LNCAP (cell line): ENCODE results near the gene LAMC2.

ENCODE experiments used
- TF ChIP-seq, protein P1 (sequence below): fragments of 450-650 bp; IDR thresholded peaks from 2 replicates; pipeline ENCODE4 v1.5.1; 2017; ENCODE audit warnings: mild to moderate bottlenecking

LAMC2 gene

DNA sequence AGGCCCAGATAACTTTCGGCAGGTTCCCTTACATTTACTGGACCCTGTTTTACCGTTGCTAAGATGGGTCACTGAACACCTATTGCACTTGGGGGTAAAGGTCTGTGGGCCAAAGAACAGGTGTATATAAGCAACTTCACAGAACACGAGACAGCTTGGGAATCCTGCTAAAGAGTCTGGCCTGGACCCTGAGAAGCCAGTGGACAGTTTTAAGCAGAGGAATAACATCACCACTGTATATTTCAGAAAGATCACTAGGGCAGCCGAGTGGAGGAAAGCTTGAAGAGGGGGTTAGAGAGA lies 54.4 kb downstream of the LAMC2 start:
- TF ChIP-seq, protein P1, sequence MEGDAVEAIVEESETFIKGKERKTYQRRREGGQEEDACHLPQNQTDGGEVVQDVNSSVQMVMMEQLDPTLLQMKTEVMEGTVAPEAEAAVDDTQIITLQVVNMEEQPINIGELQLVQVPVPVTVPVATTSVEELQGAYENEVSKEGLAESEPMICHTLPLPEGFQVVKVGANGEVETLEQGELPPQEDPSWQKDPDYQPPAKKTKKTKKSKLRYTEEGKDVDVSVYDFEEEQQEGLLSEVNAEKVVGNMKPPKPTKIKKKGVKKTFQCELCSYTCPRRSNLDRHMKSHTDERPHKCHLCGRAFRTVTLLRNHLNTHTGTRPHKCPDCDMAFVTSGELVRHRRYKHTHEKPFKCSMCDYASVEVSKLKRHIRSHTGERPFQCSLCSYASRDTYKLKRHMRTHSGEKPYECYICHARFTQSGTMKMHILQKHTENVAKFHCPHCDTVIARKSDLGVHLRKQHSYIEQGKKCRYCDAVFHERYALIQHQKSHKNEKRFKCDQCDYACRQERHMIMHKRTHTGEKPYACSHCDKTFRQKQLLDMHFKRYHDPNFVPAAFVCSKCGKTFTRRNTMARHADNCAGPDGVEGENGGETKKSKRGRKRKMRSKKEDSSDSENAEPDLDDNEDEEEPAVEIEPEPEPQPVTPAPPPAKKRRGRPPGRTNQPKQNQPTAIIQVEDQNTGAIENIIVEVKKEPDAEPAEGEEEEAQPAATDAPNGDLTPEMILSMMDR = no peak

DNA sequence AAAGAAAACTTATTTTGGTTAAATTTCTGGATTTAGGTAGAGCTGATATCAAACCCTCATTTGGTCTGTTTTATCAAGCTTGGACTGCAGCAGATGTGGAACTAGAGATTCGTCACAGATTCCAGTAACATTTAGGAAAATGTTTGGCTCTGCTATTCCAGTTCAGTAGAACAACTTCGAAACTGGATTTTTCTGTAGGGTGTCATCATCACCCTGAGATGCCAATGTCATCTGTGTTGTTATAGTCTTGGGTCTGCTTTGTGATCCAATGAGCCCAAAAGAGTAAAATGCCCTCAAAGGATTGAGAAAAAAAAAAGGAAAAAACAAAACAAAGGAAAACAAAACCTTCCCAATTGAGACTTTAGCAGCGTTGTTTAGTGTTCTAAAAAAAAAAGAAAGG lies 55.4 kb downstream of the LAMC2 start:
- TF ChIP-seq, protein P1 = no peak

DNA sequence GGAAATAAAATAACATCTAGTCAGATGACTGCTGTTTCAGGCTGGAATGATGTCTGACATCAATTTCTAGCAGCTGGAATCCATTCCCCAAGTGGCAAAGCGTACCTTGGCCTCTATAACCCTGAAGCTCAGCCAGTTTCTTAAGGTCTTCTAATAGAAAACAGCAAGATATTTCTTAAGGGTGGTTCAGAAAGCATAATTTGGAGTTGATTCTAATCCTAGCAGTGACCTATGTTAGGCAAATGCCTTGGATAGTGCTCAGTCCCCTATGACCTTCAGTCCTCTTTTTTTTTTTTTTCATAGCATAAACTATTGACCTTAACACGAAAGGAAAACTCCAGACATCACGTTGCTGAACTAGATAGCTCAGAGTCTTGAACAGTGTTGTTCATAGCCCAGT lies 56.5 kb downstream of the LAMC2 start:
- TF ChIP-seq, protein P1 = no peak

DNA sequence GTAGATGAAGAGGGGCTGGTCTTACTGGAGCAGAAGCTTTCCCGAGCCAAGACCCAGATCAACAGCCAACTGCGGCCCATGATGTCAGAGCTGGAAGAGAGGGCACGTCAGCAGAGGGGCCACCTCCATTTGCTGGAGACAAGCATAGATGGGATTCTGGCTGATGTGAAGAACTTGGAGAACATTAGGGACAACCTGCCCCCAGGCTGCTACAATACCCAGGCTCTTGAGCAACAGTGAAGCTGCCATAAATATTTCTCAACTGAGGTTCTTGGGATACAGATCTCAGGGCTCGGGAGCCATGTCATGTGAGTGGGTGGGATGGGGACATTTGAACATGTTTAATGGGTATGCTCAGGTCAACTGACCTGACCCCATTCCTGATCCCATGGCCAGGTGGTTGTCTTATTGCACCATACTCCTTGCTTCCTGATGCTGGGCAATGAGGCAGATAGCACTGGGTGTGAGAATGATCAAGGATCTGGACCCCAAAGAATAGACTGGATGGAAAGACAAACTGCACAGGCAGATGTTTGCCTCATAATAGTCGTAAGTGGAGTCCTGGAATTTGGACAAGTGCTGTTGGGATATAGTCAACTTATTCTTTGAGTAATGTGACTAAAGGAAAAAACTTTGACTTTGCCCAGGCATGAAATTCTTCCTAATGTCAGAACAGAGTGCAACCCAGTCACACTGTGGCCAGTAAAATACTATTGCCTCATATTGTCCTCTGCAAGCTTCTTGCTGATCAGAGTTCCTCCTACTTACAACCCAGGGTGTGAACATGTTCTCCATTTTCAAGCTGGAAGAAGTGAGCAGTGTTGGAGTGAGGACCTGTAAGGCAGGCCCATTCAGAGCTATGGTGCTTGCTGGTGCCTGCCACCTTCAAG lies 57.3 kb downstream of the LAMC2 start:
- TF ChIP-seq, protein P1 = no peak

GRCh38 chr1:183244466-183244865 lies 58.4 kb downstream of the LAMC2 start:
- TF ChIP-seq, protein P1 = no peak

GRCh38 chr1:183245357-183245756 lies 59.3 kb downstream of the LAMC2 start:
- TF ChIP-seq, protein P1 = no peak

DNA sequence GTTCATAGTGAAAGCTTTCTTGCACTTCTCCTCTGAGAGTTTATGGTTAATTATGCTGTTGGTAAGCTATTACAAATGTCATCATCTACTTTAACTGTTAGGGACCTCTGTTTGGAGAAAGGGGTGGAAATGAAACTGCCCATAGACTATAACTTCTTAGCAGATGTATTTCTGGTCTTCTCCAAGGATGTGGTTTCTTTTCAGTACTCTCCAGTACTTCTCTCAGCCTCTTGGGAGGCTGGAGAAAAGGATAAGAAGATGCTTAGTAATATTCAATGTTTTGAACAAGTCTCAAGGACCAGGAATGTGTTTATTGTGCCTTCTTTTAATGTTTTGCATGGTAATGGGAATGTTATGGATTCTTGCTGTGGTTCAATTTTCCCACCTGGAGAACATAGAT lies 60.4 kb downstream of the LAMC2 start:
- TF ChIP-seq, protein P1 = no peak

DNA sequence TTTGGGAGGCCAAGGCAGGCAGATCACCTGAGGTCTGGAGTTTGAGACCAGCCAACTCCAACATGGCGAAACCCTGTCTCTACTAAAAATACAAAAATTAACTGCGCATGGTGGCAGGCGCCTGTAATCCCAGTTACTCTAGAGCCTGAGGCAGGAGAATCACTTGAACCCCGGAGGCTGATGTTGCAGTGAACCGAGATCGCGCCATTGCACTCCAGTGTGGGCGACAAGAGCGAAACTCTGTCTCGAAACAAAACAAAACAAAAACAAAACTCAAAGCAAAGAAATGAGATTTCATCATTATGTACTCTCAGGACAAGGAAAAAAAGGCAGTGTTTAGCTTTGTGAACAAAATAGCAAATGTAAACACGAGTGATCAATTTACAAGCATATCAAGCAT lies 61.0 kb downstream of the LAMC2 start:
- TF ChIP-seq, protein P1 = no peak
